Measurements from ENCODE around the gene ENPP6.
"Not testable (repeated sequence)": the region's sequence is repeated elsewhere in the genome, so short reads cannot be mapped to it uniquely, and the experiment has no call there.

The ENPP6 gene

DNA sequence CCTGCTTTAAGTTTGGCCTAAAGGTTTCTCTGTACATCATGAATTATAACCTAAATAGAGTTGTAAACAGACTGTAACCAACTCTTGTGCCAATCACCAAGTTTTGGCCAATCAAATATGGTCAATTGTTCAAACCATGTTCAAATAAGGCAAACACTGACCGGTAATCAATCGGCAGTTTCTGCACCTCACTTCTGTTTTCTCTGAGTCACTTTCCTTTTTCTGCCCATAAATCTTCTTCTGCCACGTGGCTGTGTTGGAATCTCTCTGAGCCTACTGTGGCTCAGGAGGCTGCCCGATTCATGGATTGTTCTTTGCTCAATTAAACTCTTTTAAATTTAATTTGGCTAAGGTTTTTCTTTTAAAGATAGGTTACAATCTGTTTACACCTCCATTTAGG lies 16.5 kb upstream of the ENPP6 start:
- DNase-seq = no peak

GRCh38 chr4:184232975-184233374 lies 15.3 kb upstream of the ENPP6 start:
- no peak for DNase-seq

DNA sequence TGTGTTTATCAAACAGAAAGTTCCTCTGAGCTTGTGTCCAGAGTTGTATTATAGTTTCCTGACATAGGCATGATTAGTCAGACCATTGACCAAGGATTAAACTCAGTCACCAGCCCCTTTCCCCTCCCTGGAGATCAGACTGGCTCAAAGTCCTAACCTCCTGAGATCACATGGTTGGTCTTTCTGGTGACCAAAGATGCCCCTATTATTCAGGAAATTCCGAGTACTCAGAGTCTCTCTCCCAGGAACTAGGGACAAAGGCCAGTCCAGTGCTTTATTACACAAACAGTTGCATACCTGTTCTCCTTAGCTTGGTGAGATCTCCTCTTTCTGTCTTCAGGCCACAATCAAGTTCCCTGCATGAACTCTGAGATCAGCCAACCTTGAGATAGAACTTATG lies 14.5 kb upstream of the ENPP6 start:
- DNase-seq = no peak

DNA sequence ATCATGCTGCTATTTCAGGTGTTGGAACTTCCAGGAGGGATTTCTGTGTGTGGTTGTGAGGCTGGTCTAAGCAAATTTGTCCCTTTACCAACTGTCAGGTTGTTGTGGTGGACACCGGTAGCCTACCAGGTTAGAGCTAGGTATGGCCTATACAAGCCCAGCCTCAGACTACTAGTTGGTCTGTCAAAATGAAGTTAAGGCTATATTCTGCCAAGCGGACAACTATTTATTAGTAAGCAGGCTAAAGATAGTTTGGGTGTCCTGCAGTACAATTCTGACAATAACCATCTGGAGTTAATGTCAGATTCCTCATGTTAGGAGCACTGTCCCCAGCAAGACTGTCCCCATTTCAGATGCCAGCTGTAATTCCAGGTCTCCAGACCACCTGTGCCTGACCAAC lies 13.9 kb upstream of the ENPP6 start:
- no peak for DNase-seq

DNA sequence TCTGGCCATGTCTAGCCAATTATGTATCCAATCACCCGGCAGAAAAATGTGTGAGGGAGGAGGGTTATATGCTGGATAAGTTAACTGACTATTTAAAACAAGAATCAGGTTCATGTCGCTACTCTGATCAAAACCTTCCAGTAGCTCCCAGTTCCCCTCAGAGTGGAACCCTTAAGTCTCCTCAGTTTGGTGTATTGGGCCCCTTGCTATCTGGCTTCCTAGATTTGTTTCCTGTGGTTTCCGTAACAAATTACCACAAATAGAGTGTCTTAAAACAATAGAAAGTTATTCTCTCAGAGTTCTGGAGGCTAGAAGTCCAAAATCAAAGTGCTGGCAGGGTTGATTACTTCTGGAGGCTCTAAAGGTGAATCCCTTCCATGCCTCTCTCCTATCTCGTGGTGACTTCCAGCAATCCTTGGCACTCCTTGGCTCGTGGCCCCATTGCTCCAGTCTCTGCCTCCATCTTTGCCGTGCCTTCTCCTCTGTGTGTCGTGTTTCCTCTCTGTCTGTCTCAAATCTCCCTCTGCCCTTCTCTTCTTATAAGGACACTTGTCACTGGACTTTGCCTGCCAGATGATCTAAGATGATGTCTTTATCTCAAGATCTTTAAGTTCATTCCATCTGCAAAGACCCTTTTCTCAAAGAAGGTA lies 10.5 kb upstream of the ENPP6 start:
- DNase-seq = no peak

DNA sequence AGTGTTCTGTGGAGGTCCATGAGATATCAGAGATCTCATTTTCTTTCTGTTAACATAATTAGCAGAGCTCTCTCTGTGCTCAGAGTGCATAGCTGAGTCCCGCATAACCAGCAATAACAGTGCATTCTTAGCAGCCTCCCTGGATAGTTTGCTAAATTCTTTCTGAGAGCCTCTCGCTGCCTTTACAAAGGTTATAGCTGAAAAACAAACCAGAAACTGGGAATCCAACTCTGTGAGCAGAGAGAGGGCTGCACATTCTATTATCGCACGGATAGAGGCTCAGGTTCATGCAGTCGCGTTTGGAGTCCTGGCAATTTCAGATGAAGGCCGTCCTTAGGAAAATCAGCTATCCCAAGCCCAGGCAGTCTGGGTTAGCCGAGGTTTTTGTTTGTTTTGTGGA lies 1.2 kb downstream of the ENPP6 start:
- no peak for DNase-seq

DNA sequence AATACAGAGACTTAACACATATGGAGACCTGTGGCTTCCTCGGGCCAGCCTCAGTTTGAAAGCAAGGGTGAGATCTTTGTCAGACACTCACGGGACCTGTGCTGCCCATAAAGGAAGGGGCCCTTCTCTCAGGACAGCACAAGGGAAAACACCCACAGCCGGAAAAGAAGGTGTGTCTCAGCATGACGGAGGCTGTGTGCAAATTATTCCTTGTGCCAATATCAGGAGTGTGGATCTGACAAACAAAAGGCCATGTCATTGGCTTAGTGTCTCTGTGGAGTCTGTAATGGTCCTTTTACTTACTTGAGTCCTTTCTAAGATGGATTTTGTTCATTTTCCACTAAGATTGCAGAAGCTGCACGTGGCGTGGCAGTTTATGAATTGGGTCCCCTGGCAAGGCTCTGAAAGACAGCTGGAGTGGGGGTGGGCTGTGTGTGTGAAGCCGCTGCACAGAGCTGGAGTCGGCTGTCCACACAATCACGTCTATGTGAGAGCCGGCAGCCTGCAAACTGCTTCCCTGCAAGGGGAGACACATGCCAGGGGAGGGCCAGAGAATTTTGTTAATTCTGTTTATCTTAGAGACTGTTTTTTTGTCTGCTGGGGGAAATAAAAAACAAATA lies 1.9 kb downstream of the ENPP6 start:
- no peak for DNase-seq

DNA sequence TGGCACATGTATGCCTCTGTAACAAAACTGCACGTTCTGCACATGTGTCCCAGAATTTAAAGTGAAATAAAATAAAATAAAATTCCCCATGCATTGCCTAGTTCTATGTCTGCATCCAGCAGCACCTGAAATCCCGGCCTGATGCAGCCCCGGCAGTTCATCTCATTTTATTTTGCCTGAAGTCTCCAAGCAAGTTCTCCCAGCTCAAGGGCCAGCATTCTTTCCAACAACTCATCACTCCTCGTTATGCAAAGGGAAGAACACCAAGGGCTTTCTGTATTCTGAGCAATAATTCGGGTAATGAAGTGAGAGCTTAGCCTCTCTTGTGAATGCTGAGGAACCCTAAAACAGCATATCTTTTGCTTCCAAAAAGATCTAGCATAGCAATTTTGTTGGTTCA lies 2.7 kb downstream of the ENPP6 start:
- DNase-seq = no peak

- not testable (repeated sequence) for DNase-seq
Measured at GRCh38 chr4:184207734-184208607, 9.7 kb downstream of the ENPP6 start.

DNA sequence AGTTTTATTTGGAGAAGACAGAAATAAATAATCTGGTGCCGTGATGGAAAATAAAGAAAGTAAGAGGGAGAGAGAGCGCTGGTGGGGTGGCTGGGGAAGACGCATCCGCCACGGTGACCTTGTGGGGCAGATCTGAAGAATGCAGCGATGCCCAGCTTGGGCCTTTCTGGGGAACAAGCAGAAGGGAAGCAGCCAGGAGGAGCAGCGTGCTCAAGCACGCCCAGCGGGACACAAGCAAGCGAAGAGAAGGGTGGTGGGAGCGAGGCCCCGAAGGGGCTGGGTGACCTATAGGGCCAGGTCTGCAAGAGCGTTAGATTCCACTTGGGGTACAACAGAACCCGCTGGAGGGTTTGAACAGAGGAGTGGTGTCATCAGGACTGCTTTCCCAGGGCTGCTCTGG lies 12.4 kb downstream of the ENPP6 start:
- no peak for DNase-seq

- DNase-seq = no peak
Measured at GRCh38 chr4:184203300-184203699, 14.4 kb downstream of the ENPP6 start.

GRCh38 chr4:184201179-184201578 lies 16.5 kb downstream of the ENPP6 start:
- no peak for DNase-seq

- DNase-seq = no peak
Measured at GRCh38 chr4:184200296-184200695, 17.4 kb downstream of the ENPP6 start.

DNA sequence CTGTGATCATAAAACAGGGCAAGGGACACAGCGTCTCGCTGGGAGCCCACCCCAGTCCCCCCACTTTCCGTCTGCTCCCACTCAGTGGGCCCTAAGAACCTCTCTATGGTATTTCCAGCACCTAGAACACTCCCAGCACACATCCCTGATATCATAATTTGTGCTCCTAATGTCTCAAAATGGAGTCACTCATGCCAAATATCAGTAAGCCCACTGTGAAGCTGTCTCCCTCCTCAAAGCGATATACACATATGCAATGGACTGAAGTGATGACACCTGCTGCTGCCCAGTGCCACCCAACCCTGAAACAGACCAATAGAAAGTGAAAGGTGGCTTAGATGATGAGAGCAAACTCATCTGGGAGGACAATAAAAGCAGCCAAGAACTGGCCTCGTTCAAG lies 17.9 kb downstream of the ENPP6 start:
- DNase-seq = no peak

GRCh38 chr4:184198190-184198589 lies 19.5 kb downstream of the ENPP6 start:
- DNase-seq = no peak

DNA sequence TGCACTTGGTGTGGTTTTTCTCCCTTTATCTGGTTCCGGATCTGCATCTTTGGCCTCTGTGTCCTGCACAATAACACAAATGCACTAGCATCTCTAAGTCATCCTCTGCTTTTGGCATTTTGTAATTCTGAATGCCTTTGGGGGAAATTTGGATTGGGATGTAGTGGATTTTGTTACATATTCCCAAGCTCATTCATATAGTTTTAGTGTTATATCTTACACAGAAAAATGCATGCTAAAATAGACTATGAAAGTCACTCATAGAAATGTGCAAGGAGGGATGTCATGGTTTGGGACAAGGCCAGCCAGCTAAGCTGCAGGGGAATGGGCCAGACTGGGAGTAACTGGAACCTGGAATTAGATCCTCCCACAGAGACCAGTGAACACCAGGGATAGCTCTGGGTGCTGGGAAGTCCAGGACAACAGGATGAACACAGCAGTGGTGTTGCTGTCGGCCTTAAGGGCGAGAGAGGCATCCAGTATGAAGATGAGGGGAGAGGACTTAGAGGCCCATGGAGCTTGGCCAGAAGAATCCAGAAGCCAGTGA lies 20.1 kb downstream of the ENPP6 start:
- no peak for DNase-seq

DNA sequence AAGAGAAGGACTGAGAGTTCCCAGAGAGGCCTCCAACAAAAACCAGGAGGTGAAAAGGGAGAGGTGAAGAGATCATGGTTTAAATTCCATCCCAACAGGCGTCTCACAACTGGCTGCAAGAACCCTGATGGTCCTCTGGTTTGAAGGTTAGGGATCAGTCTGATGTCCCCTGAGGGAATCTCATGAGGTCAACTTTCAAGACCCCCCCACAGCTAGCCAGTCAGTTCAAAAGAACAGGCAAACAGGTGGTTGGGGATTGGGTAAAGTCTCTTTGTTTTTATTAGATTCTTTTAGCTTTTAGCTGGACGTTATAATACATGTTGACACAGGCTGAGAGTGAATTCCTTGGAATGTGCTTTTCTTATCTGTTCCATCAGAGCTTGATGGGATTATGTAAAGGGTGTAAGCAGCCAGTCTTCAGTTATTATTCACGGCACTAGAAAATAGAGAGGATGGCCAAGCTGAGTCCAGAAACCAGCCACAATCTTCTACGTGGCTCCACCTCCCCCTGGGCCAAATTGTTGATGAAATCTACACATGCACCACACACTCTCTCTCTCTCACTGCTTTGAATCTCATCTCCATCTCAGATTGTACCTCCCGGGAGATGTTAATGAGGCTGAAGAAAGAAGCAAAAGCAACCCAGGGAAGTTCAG lies 20.8 kb downstream of the ENPP6 start:
- no peak for DNase-seq

DNA sequence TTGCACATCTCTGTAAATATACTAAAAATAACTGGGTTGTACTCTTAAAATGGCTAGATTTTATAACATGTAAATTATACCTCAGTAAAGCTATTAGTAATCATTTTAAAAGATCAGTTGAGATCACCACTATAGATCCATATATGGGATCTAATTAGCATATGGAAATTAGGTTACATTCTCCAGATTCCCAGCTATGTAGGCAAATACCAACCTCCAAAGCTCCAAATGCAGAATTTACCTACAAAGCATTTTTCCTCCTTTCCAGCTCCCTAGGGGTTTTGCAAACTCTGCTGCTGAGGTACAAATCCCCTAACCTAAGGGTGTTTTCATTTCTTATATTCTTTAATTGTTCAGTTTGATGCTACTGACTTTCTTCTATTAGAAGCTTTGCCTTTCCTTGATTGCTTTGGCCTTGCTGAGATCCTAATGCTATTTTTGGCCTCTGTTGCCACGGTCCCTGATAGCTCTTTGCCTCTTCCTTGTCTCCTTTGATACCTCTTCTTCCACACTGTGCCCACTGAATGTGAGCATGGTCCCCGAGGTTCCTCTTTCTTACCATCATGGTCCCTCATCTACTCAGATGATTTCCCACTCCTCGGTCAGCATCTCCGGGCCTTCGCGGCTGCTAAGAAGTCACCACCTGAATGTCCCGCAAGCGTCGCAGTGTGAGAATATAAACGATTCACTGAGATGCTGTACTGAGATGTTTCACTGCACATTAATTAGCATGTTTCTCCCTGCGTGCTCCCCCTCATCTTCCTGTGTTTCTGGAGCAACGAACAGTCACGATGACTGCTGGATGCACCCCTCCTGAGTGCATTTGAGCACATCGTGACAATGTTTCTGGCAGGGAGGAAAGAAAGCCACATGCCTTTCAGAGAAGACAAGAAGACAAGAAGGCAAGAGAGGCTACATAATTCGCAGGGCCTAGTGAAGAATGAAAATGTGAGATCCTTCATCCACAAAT lies 23.8 kb downstream of the ENPP6 start:
- no peak for DNase-seq

DNA sequence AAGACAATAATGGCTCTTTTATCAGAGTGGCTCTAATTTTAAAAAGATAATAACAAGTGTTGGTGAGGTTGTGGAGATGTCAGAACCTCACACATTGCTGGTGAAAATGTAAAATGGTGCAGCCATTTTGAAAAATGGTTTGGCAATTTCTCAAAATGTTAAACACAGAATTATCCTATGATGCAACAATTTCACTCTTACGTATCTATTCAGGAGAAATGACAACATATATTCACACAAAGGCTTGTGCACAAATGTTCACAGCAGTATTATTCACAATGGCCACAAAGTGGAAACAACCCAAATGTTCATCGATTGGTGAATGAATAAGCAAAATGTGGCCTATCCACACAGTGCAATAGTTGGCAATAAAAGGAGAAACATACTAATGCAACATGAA lies 24.7 kb downstream of the ENPP6 start:
- no peak for DNase-seq

DNA sequence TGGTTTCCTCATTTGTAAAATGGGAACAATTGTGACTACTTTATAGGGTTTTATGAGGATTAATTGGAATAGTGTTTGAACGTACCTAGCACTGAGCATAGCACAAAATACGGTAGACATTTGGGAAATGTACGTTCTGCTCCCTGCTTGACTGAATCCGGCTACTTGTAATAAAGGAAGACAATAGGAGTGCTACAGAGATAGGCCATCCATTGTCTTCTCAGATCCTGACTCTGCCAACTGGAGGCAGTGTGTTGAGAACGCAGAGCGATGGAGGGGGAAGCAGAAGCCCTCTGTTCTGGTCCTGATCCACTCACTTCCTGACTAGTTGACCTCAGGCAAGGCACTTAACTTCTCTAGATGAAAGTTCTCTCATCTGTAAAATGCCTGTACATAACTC lies 26.4 kb downstream of the ENPP6 start:
- DNase-seq = no peak

GRCh38 chr4:184190711-184191110 lies 27.0 kb downstream of the ENPP6 start:
- no peak for DNase-seq

DNA sequence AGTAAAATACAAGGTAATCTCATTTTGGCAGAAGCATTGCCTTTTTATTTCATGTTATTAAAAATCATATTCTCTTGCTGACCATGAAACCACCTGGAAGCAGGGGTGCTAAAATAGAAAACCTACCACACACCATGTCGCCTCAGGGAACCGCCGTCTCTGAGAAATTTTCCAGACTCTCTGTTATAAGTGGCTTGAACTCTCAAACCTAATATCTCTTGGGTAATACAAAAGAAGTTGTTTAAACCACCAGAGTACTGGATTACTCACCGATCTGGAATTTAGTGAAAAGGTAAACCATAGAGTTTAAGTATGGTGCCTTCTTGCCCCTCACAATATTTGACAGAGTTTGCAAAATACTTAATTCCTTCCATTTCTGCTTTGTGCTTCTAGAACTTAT lies 27.7 kb downstream of the ENPP6 start:
- DNase-seq = no peak

All from NCI-H1048 (cell line).